RPMI8226 (cell line): ENCODE data around the gene ADCY3.
"Not testable (repeated sequence)": the region's sequence is repeated elsewhere in the genome, so short reads cannot be mapped to it uniquely, and the experiment has no call there.

Experiments
- DNase-seq: peaks from one replicate; pipeline ENCODE4 v3.0.0-alpha.2; 2015

Gene ADCY3

DNA sequence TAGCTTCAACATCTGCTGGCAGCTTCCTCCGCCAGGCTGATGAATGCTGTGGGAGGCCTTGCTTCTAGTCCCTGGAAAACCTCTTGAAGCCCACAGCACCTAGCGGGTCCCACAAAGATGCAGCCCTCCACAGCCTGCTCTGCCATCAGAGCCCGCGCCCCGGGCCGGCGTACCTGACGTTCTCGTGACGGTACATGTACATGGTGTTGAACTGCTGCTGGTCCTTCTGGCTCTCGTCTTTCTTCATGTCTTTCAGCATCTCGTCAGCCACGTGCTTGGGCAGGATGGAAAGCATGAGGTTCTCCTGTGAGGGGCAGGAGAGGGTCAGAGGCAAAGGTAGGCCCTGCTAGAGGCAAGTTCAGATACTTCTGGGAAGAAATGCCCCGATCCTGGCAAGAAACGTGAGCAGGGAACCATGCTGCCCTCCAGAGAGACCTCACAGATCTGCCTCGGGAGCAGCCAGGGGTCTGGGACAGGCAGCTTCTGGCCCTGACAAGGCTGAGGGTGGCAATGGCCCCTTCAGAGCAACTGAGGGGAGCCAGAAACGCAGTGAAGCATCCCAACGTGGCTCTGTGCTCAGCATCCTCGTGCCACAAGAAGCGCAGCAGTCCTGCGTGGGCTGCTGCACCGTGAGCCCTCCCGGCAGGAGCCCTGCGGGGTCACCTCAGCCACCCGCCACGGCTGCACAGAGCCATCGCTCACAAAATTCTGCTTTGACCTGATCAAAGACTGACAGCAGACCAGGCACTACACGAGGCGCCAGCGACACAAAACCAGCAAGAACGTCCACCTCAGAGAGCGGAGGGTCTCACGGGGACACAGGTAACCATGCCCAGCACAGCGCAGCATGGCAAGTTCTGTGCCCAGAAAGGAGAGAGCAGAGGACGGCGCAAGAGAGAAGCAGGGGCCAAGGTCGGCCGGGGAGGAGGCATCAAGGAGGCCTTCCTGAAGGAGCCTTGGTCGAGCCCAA, 77.7 kb downstream of the ADCY3 start:
- no peak for DNase-seq

GRCh38 chr2:24840962-24841945, 78.8 kb downstream of the ADCY3 start:
- no peak for DNase-seq

GRCh38 chr2:24840164-24840869, 79.7 kb downstream of the ADCY3 start:
- DNase-seq, result no peak

DNA sequence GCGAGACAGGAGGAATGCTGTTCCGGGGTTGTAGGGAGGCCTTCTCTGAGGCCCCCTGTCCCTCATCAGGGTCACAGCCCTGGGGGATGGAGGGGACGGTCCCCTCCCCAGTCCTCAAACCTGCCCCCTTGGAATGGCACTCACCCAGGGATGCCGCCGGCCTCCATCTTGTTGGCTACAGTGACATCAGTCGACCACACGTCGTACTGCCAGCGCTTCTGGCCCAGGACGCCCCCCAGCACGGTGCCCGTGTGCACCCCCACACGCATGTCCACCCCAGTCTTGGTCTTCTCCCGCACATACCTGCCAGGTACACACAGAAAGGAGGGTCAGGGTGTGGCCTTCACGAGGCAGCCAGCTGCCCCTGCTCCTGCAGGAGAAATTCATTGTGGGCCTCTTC, 80.3 kb downstream of the ADCY3 start:
- no peak for DNase-seq

GRCh38 chr2:24838541-24838940, 81.5 kb downstream of the ADCY3 start:
- DNase-seq, result no peak

- no peak for DNase-seq
Observed at GRCh38 chr2:24837996-24838513, 82.0 kb downstream of the ADCY3 start.

- no peak for DNase-seq
Observed at GRCh38 chr2:24836706-24837105, 83.3 kb downstream of the ADCY3 start.

- no peak for DNase-seq
Observed at GRCh38 chr2:24836206-24836605, 83.8 kb downstream of the ADCY3 start.

GRCh38 chr2:24835411-24835810, 84.6 kb downstream of the ADCY3 start:
- not testable (repeated sequence) for DNase-seq

- no peak for DNase-seq
Observed at GRCh38 chr2:24834733-24835395, 85.2 kb downstream of the ADCY3 start.

DNA sequence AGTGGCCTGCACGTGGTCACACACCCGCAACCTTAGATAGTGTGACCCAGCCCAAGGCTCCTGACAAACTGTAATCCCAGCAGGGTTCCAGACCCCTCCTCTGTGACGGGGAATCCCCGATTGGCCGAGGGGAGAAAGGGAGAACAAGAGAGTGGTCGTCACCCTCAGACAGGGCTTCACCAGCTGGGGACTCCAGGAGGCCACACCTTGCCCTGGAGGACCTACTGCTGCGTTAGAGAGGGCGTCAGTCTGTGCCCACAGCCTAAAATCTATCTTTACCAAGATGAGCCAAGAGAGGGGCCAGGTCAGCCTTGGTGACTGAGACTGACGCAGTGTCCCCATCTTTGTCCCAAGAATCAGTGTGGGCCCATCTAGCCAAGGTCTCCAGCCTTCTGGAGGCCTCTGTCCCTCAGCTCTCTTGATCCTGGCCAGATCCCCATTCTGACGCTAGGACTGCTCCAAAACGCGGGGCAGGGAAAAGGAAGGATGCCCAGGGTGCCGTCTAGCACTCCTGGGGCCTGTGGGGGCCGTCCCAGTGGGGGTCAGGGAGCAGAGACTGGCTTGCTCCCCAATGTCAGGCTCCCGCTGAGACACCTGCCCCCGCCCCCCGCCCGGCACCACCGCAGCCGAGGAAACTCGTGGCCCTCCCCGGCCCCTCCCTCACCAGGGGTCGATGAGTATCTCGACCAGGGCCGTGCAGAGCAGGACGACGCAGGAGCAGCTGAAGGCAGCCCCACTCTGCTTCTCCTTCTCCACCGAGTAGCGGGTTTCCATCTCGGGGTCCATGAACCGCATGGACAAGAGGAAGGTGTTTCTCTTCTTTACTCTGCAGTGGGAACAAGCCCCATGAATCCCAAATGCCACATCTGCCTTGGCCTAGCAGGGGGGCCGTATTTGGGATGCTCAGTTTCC, 86.0 kb downstream of the ADCY3 start:
- DNase-seq, result no peak

GRCh38 chr2:24832931-24833701, 86.9 kb downstream of the ADCY3 start:
- no peak for DNase-seq

- DNase-seq, result no peak
Observed at GRCh38 chr2:24832521-24832920, 87.5 kb downstream of the ADCY3 start.

DNA sequence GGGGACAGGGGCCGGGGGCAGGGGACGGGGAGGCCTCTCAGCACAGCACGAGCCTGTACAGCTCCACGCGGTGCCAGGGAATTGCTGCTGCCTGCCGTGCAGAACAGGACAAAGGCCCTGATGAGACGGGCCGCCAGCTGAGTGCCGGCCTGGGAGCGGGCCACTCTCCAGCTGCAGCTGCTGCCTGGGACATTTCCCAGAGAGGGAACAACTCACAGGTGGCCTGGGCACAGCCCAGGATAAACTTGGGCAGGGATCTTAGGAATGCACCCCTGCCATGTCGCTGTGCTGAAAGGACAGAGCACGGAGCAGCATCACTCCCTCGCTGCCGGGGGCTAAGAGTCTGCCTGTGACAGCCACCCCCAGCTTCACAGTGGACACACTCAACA, 88.0 kb downstream of the ADCY3 start:
- DNase-seq, result no peak

- no peak for DNase-seq
Observed at GRCh38 chr2:24831221-24832072, 88.6 kb downstream of the ADCY3 start.

DNA sequence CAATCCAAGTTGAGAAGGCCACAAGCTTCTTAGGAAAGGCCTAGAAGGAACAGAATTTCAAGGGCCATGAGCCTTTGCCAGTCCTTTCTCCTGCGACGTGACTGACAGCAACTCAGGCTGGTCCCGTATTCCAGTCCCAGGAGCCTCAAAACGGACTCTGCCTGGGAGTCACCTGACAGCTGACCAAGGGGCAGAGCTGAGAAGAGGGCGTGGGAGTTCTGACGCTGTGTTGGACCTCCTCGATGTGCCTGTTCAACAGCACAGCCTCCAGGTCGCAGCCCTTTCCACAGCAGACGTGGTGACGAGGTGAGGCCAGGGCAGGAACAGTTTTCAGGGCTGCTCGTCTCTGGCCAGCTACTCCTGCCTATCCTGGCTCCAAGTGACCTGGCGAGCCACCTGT, 89.3 kb downstream of the ADCY3 start:
- DNase-seq, result no peak

- DNase-seq, result no peak
Observed at GRCh38 chr2:24830351-24830750, 89.7 kb downstream of the ADCY3 start.

- DNase-seq, result no peak
Observed at GRCh38 chr2:24828238-24828996, 91.6 kb downstream of the ADCY3 start.
